NCI-H69 (cell line): ENCODE measurements around the gene SNRPB.

Experiments
- DNase-seq: peaks from one replicate; lab custom pipeline; 2025; lab: John Stamatoyannopoulos, UW

Gene SNRPB

DNA sequence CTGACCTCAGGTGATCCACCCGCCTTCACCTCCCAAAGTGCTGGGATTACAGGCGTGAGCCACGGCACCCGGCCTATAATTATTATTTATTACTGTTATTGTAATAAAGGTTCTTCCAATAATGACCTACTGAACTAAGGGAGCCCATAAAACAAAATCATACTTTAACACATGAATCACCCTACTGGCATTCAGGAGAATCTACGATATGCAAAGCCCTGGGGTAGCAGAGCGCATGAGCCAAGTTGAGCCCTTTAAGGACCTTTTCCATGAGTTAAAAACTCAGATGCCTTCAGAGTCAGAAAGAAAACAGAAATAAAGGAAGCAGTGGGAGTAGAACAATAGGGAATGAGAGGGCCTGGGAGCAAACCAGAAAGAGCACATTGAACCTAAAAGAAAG lies 41.5 kb downstream of the SNRPB start:
- no peak for DNase-seq

DNA sequence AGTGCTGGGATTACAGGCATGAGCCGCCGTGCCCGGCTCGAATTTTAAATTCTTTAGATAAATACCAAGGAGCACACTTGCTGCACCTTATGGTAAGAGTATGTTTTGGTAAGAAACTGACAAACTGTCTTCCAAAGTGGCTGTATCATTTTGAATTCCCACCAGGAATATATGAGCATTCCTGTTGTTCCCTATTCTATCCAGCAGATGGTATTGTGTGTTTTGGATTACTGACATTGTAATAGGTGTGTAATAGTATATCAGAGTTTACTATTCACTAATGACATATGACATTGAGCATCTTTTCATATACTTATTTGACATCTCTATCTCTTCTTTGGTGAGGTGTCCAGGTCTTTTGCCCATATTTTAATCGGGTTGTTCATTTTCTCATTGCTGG lies 49.3 kb downstream of the SNRPB start:
- peak; percentile 67 for DNase-seq

DNA sequence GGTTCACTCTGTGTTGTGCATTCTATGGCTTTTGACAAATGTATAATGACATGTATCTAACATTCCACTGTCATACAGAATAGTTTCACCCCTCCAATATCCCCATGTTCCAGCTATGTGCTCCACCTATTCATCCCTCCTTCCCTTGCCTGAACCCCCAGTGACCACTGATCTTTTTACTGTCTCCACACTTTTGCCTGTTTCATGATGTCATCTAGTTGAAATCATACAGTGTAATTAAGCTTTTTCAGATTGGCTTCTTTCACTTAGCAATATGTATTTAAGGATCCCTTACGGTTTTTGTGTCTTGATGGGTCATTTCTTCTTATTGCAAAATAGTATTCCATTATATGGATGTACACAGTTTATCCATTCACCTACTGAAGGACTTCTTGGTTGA lies 50.1 kb downstream of the SNRPB start:
- DNase-seq, result peak; percentile 15

DNA sequence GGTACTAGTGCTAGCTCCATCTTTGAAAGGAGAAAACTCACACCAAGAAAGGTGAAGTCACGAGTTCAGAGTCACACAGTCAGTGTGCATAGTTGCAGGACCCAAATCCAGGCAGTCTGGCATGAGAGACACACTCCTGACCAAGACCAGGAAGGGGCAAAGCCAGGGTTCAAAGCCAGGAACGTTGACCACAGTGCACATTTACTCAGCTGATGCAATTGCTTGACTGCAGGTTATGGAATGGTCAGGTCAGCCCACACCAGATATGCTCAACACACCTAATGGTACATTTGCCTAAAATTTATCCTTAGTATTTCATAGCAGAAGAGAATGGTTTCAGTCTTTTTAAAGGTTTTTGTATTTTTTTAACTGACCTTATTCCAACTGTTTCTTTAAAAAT lies 52.2 kb downstream of the SNRPB start:
- peak; percentile 12 for DNase-seq

DNA sequence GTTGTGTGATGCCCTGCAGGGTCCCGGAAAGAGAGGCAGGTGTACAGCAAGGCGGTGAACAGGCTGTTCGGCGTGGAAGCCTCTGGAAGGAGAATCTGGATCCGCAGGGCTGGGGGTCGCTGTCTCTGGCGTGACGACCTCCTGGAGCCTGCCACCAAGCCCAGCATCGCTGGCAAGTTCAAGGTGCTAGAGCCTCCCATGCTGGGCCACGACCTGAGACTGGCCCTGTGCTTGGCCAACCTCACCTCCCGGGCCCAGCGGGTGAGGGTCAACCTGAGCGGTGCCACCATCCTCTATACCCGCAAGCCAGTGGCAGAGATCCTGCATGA lies 53.4 kb downstream of the SNRPB start:
- peak; percentile 59 for DNase-seq

DNA sequence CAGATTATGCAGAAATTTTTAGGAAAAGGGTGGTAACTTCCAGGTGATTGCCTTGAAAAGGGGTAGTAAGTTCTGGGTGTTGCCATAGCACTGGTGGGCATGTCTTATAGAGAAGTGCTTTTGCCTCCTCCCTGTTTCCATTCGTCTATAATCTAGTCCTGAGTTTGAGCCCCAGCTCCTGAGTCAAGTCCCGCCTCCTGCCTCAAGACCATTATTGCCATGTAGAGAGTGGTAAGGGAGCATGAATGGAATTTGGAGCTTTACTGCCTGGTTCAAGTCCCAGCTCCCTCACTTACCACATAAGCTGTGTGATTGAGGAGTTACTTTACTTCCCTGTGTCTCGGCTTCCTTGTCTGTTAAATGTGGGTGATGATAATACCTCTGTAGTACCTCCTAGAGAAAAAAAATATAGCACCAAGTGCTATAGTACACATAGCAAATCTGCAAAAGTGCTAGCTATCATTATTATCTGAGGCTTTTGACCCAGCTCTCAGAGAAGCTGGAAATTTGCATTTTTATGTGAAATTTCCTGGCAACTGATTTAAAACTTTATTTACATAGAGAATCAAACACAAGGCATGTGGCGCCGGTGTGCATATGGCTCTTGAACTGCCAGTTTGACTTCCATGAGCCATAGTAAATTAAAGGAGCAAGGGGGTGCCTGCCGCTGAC lies 53.9 kb downstream of the SNRPB start:
- peak; percentile 82 for DNase-seq
